GM15510 (cell line): ENCODE results near the gene STUB1.

Experiments used
- POLR2A ChIP-seq: IDR thresholded peaks from 3 replicates; pipeline ENCODE4 v1.6.1; 2011; ENCODE audit warnings: borderline replicate concordance; ENCODE audit not compliant: insufficient read length; ENCODE audit errors: extremely low read depth

STUB1 gene

GRCh38 chr16:686459-687260 lies 6.5 kb downstream of the STUB1 start:
- TF ChIP-seq POLR2A: no peak

GRCh38 chr16:687499-687898 lies 7.3 kb downstream of the STUB1 start:
- no peak for TF ChIP-seq POLR2A

DNA sequence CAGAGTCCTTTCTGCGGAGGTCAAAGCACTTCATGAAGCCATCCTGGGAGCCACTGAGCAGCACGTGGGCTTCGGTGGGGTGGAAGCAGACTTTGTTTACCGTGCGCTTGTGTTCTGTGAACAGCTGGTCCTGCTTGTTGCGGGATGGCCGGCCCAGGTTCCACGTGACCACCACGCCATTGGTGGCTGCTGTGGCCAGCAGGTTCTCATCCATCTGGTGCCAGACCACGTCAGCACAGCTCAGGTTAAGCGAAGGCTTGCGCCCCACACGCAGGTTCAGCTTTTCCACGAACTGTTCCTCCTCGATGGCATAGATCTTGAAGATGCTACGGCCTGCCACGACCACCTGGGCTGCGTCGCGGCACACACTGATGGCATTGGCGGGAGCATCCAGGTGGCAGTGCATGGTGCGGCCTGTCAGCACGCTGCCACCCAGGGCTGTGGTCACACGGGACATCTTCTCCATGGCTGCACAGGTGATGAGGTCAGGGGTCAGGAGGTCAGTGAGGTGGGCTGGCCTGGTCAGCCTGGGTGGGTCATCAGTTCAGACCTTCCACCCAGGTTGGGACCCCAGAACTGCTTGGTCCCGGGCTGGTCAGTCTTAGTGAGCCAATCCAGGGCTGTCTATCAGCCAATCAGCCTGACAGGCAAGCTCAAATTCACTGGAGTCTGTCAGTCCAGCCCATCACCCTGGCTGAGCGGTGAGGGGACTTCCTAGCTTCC lies 9.1 kb downstream of the STUB1 start:
- TF ChIP-seq POLR2A: no peak

GRCh38 chr16:692356-693108 lies 12.3 kb downstream of the STUB1 start:
- no peak for TF ChIP-seq POLR2A

GRCh38 chr16:693364-693763 lies 13.2 kb downstream of the STUB1 start:
- no peak for TF ChIP-seq POLR2A

DNA sequence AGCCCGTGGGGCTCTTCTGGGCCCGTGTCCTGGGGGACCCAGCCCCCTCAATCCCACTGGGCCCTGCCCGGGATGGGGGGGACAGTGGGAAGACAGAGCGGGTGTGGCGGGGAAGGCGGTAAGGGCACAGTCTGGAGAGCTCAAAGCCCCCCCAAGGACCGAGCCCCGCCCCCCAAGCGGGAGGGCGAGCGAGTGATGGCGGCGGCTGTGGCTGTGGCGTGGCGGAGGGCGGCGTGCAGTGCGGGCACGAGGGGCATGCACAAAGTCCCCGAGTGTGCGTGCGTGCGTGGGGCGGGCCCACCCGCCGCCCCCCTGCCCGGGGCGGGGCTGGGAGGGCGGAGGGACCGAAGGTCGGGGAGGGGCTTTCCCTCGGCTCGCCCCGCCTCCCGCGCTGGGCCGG lies 13.6 kb downstream of the STUB1 start:
- no peak for TF ChIP-seq POLR2A

DNA sequence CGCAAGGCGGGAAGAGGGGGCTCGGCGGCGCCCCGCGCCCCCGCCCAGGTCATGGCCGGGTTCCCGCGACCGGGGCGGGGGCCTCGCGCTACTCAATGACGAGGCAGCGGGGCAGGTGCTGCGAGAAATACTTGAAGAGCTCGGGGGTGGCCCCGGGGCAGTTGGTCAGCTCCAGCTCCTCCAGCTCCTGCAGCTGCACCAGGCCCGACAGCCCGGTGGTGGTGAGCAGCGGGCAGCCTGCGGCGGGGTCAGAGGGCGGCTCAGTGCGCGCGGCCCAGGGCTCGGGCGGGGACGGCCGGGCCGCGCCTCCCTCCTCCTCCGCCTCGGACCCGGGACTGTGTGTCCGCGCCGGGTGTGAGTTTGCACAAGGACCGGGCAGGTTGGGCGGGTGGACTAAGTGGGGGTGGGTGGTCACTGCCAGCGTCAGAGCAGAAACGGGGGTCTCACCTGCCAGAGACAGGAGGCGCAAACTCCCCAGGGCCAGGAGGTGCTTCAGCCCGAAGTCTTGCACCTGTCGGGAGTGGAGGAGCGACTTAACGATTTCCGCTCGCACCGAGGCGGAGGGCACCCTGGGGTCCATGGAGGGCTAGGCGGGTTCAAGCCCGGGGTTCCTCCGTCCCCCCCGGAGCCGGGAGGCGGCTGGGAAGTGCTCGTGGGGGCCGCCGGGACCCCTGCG lies 14.1 kb downstream of the STUB1 start:
- no peak for TF ChIP-seq POLR2A

GRCh38 chr16:694863-695354 lies 14.7 kb downstream of the STUB1 start:
- TF ChIP-seq POLR2A: no peak

DNA sequence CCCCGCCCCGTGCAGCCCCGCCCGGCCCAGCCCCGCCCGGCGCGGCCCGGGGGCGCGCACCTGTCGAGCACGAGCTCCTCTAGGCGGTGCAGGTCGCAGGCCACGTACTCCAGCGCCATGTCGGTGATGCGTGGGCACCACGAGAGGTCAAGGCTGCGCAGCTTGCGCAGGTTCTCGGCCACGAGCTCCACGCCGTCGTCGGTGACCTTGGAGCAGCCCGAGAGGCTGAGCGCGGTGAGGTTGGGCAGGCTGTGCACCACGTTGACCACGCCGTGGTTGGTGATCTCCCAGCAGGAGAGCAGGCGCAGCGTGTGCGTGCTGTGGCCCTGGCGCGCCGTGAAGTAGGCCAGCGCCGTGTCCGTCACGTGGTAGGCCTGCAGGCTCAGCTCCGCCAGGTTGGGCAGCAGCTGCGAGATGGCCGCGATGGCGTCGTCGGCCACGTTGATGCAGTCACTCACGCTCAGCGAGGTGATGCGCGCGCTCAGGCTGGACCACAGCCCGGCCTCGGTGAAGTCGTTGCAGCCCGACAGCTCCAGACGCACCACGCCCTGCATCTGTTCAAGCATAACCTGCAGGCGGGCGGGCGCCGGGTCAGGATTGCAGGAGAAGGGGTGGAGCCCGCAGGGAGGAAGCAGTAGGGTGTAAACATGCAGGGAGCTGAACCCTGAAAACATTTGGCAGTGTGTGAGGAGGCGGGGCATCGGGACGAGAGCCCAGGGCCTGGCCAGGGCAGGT lies 15.3 kb downstream of the STUB1 start:
- TF ChIP-seq POLR2A: peak; percentile 49

DNA sequence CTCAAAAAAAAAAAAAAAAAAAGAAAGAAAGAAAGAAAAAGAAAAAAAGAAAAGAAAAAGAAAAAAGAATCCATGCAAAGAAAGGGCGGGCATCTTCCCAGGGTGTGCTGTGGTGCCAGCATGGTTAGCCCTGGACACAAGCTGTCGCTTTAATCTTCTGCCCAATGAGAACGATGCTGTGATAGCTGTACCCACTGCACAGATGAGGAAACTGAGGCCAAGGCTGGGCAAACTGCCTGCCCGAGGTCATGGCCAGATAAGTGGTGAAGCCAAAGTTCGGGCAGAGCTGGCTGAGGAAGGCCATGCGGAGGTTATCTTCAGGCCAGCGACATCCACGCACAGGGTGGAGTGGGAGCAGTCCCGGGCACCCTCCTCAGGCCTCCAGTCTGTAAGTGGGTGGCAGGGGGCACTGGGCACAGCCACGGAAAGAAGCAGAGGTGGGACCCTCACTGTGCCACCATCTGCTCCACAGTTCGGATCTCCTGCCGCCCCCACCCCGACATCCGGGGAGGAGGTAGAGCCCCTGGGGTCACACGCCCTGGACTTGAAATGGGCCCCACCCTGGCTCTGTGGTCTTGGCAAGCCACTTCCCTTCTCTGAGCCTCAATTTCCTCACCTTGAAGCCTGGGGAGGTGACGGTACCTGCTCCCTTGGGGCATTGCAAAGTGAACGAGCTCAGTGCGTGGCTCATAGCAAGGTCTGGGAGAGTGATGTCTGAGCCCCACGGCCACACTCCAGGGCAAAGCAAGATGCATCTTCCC lies 18.9 kb downstream of the STUB1 start:
- TF ChIP-seq POLR2A: no peak

DNA sequence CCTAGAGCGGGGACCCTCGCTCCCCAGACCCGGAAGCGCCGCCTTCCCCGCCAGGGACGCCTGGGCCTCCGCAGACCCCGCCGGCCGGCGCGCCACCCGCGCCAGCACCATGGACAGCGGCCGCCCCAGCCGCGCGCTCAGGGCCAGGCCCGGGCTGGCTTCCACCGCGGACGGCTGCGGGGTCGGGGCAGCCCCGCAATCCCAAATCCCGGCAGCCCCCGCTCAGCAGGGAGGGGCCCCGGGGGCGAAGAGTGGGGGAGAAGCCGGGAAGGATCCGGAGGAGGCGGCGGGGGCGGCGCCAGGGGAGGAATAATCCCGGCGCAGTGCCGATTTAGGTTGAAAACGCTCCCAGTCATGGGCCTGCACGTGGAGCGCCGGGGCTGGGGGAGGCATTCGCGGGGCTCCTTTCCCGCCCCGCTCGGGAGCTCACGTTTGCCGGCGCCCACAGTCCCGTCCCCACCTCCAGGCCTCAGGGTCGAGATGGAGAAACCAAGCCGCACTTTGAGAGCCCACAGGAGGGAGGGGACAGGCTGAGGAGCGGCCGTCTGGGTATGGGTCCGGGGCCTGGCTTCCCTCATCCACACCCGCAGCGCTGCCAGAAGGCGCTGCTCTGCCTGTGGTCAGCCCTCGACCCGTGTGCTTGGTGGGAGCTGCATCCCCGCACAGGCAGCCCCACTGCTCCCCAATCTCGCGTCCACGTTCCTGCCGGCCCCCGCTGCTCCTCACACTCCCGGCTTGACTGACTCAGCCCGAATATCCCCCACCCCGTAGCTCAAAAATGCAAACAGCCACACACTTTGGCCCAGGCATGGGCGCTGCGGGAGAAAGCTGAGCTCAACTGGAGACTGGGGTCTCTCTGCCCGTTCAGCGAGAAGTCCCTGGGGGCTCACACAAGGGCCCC lies 20.7 kb downstream of the STUB1 start:
- TF ChIP-seq POLR2A: no peak

DNA sequence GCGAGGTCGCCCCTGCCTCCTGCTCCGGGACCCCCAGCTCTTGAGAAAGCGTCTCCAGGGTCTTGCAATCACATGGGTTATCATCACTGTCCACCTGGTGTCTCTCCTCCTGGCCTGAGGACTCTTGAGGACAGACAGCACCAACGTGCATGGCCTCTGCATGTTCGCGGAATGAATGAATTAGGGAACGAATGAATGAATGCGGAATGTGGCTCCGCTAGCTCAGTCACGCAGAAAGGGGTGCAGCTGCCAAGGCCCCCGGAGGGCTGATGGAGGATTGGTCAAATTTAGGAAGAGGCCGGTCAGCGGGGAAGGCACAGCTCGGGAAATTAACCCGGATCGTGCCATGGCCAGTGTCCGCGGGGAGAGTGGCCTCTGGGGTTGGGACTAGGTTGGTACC lies 22.1 kb downstream of the STUB1 start:
- no peak for TF ChIP-seq POLR2A
